Liver (tissue), 9 donors: ENCODE measurements around the gene GMEB2. TPM values are rescaled to one million over a fixed set of nuclear protein-coding genes. Genes with fewer than 3 reads are reported as not detected.

Experiments
- DNase-seq: peaks from one replicate; pipeline ENCODE4 v3.0.0-alpha.2; 2017; ENCODE audit warnings: low spot score
- H3K27ac ChIP-seq, 2 donors: one replicate each; pipeline ENCODE4 v1.7.0; 2013; ENCODE audit warnings: inconsistent platforms in 2 of 2, low read length in 2 of 2, control low read depth in 1 of 2, low read depth in 1 of 2, mild to moderate bottlenecking in 1 of 2
- H3K27me3 ChIP-seq, 4 donors: one replicate each; pipeline versions ENCODE4 v1.6.1 to v1.7.0; 2013; ENCODE audit warnings: low read length in 3 of 4, inconsistent platforms in 1 of 4, mild to moderate bottlenecking in 1 of 4, moderate library complexity in 1 of 4; ENCODE audit not compliant: control insufficient read depth in 4 of 4, insufficient read depth in 4 of 4
- H3K36me3 ChIP-seq, 4 donors: one replicate each; pipeline versions ENCODE4 v1.6.1 to v1.7.0; 2013; ENCODE audit warnings: low read length in 3 of 4, mild to moderate bottlenecking in 3 of 4, low read depth in 1 of 4, moderate library complexity in 1 of 4; ENCODE audit not compliant: control insufficient read depth in 4 of 4, insufficient read depth in 3 of 4
- H3K4me1 ChIP-seq, 4 donors: one replicate each; pipeline versions ENCODE4 v1.6.1 to v1.7.0; 2013; ENCODE audit warnings: low read length in 3 of 4, mild to moderate bottlenecking in 3 of 4, moderate library complexity in 1 of 4; ENCODE audit not compliant: control insufficient read depth in 4 of 4, insufficient read depth in 4 of 4
- H3K4me3 ChIP-seq, 3 donors: one replicate each; pipeline versions ENCODE4 v1.6.1 to v1.7.0; 2013; ENCODE audit warnings: low read length in 3 of 3, control low read depth in 1 of 3, low read depth in 1 of 3, mild to moderate bottlenecking in 1 of 3
- H3K9ac ChIP-seq, 2 donors: one replicate each; pipeline ENCODE4 v1.7.0; 2013; ENCODE audit warnings: low read length in 2 of 2, mild to moderate bottlenecking in 2 of 2, moderate library complexity in 2 of 2, control low read depth in 1 of 2, low read depth in 1 of 2
- H3K9me3 ChIP-seq, 4 donors: one replicate each; pipeline versions ENCODE4 v1.6.1 to v1.7.0; 2013; ENCODE audit warnings: low read length in 3 of 4; ENCODE audit not compliant: control insufficient read depth in 4 of 4
- CTCF ChIP-seq: fragments of 150-350 bp; IDR thresholded peaks from 2 replicates; pipeline ENCODE4 v1.5.1; 2017; ENCODE audit warnings: improper control_type of control experiment, low read depth, low read length; ENCODE audit not compliant: missing input control
- EGR1 ChIP-seq, 2 donors: IDR thresholded peaks; 2 replicates each; pipeline ENCODE4 v1.6.1; 2016 to 2018; ENCODE audit warnings: antibody characterized with exemption in 2 of 2, low read depth in 2 of 2
- FOXA1 ChIP-seq: IDR thresholded peaks from 2 replicates; pipeline ENCODE4 v1.6.1; 2016; ENCODE audit warnings: antibody characterized with exemption
- FOXA2 ChIP-seq: IDR thresholded peaks from 2 replicates; pipeline ENCODE4 v1.6.1; 2016; ENCODE audit warnings: antibody characterized with exemption
- GABPA ChIP-seq, 2 donors: IDR thresholded peaks in 1 of 2; conservative IDR thresholded peaks in 1 of 2; 2 replicates each; pipeline ENCODE4 v1.6.1; 2016; ENCODE audit warnings: antibody characterized with exemption in 2 of 2, mild to moderate bottlenecking in 1 of 2, moderate library complexity in 1 of 2
- HNF4A ChIP-seq, 2 donors: conservative IDR thresholded peaks; 2 replicates each; pipeline ENCODE4 v1.6.1; 2016; ENCODE audit warnings: antibody characterized with exemption in 2 of 2, mild to moderate bottlenecking in 2 of 2
- HNF4G ChIP-seq: IDR thresholded peaks from 2 replicates; pipeline ENCODE4 v1.6.1; 2016; ENCODE audit warnings: antibody characterized with exemption
- JUND ChIP-seq, 2 donors: IDR thresholded peaks; 2 replicates each; pipeline ENCODE4 v1.6.1; 2016; ENCODE audit warnings: antibody characterized with exemption in 2 of 2
- NR2F2 ChIP-seq: IDR thresholded peaks from 2 replicates; pipeline ENCODE4 v1.6.1; 2016; ENCODE audit warnings: antibody characterized with exemption
- RAD21 ChIP-seq, 2 donors: IDR thresholded peaks; 2 replicates each; pipeline ENCODE4 v1.6.1; 2016; ENCODE audit warnings: antibody characterized with exemption in 2 of 2, mild to moderate bottlenecking in 2 of 2
- REST ChIP-seq: IDR thresholded peaks from 2 replicates; pipeline ENCODE4 v1.6.1; 2016; ENCODE audit warnings: antibody characterized with exemption, mild to moderate bottlenecking
- RXRA ChIP-seq, 2 donors: IDR thresholded peaks; 2 replicates each; pipeline ENCODE4 v1.6.1; 2017 to 2018; ENCODE audit warnings: antibody characterized with exemption in 2 of 2, mild to moderate bottlenecking in 1 of 2
- SP1 ChIP-seq: IDR thresholded peaks from 2 replicates; pipeline ENCODE4 v1.6.1; 2018; ENCODE audit warnings: antibody characterized with exemption, mild to moderate bottlenecking
- TAF1 ChIP-seq: conservative IDR thresholded peaks from 2 replicates; pipeline ENCODE4 v1.6.1; 2016; ENCODE audit warnings: antibody characterized with exemption, mild to moderate bottlenecking
- YY1 ChIP-seq: IDR thresholded peaks from 2 replicates; pipeline ENCODE4 v1.6.1; 2016; ENCODE audit warnings: antibody characterized with exemption, mild to moderate bottlenecking
- ZBTB33 ChIP-seq: IDR thresholded peaks from 2 replicates; pipeline ENCODE4 v1.6.1; 2016; ENCODE audit warnings: antibody characterized with exemption
- WGBS: extraction: QIAGEN DNeasy Blood & Tissue Kit; methylation state at CpG from one replicate; pipeline ENCODE4 v1.1.7; 2013; 5-methylcytosine and 5-hydroxymethylcytosine counted together
- polyA plus RNA-seq, 2 donors: library from polyadenylated mRNA; stranded (reverse) in 1 of 2; unstranded in 1 of 2; fragments of 200-250 nt in 1 of 2; fragments of >200 nt in 1 of 2; fragmentation: Nextera tagmentation in 1 of 2; extraction: Ambion mirVana in 1 of 2; gene quantifications; one replicate each; pipeline versions ENCODE4 v1.2.1 to v1.2.3, GENCODE V29; 2013 to 2015
- total RNA-seq, 2 donors: library from RNA; depleted of rRNA; stranded (reverse); fragments of >200 nt; gene quantifications; one replicate each; pipeline ENCODE4 v1.2.3, GENCODE V29; 2014
- TF ChIP-seq, protein P1 (sequence below): IDR thresholded peaks from 2 replicates; pipeline ENCODE4 v1.6.1; 2016; ENCODE audit warnings: antibody characterized with exemption
- TF ChIP-seq, protein P2 (sequence below): IDR thresholded peaks from 2 replicates; pipeline ENCODE4 v1.6.1; 2016; ENCODE audit warnings: antibody characterized with exemption
- donor health status: healthy.
- donor health status: healthy.
- donor health status: healthy.
- donor health status: healthy.
- donor health status: healthy.

Gene GMEB2
- total and polyA plus RNA-seq, 4 donors, result 1.3 to 8.6 (median 5.3) TPM

DNA sequence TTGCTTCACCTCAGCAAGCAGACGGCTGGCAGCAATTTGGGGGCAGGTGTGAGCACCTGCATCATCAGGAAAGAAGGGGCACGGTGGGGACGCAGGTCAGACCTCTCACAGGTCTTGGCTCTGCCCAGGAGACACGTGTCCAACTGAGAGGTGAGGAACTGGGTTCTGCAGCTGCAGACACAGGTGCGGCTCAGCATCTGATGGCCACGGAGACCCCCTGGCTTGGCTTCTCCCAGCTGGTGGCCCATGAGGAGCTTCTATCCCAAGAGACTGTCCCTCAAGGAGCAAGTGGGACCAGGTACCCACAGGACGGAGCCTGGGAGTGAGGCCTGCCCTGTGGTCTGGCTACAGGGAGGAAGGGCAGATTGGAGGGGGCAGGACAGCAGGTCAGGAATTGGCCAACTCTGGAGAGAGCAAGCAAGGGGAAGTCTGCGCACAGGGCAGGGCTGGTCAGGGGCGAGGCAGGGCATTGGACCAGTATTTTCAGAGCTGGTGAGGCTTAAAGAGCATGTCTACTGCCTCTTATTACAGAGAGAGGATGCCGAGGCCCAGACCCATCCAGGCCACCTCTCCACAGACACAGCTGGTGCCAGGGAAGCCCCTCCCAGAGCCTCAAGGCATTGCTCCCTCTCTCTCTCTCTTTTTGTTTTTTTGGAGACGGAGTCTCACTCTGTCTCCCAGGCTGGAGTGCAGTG lies 22.1 kb upstream of the GMEB2 start:
- 80% methylated on average over 11 of the region's 11 CpGs for WGBS
- no peak overlapping the region for H3K4me3 ChIP-seq
- H3K9ac ChIP-seq, result no peak overlapping the region
- no peak for TF ChIP-seq EGR1 (IDR thresholded peaks at IDR 0.05; ENCODE audit: low read depth in 2 of 2)
- TF ChIP-seq CTCF, result no peak
- TF ChIP-seq TAF1, result no peak
- no peak for TF ChIP-seq GABPA (IDR thresholded peaks at IDR 0.05 in 1 of 2, conservative IDR thresholded peaks at IDR 0.05 in 1 of 2)
- no peak overlapping the region for H3K27ac ChIP-seq
- H3K4me1 ChIP-seq, result peaks cover 0 to 17% (median 6%) of the 10 kb centered on the region in 4 donors
- no peaks in the 10 kb centered on the region for H3K9me3 ChIP-seq
- no peaks in the 10 kb centered on the region for H3K36me3 ChIP-seq
- no peak for DNase-seq
- peaks cover 0 to 4% (median 0%) of the 10 kb centered on the region in 4 donors for H3K27me3 ChIP-seq

DNA sequence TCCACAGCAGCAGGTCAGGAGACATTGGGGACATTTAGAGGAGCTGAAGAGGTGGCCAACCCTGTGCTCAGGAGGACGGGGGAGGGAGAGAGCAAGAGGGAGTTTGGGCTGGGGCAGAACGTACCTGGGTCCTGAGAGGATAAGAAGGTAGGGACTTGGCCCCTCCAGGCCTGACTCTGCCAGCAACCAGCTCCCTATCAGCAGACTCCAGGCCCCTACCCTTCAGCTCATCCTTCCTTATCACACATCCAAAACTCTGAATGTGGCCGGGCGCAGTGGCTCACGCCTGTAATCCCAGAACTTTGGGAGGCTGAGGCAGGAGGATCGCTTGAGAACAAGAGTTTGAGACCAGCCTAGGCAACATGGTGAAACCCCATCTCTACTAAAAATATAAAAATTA lies 21.3 kb upstream of the GMEB2 start:
- Histone ChIP-seq H3K36me3 (no peaks in the 10 kb centered on the region), H3K9ac (no peak overlapping the region), H3K27ac (no peak overlapping the region), H3K4me1 (peaks cover 0 to 13% (median 6%) of the 10 kb centered on the region in 4 donors), H3K4me3 (no peak overlapping the region), H3K9me3 (no peaks in the 10 kb centered on the region), H3K27me3 (peaks cover 0 to 4% (median 0%) of the 10 kb centered on the region in 4 donors)
- TF ChIP-seq REST (no peak), TAF1 (no peak), EGR1 (IDR thresholded peaks at IDR 0.05; ENCODE audit: low read depth in 2 of 2) (no peak), FOXA2 (no peak), GABPA (IDR thresholded peaks at IDR 0.05 in 1 of 2, conservative IDR thresholded peaks at IDR 0.05 in 1 of 2) (no peak), JUND (IDR thresholded peaks at IDR 0.05) (no peak), SP1 (no peak), CTCF (no peak), HNF4G (no peak), NR2F2 (no peak), YY1 (no peak), RXRA (IDR thresholded peaks at IDR 0.05) (no peak), ZBTB33 (no peak), RAD21 (IDR thresholded peaks at IDR 0.05) (no peak), FOXA1 (no peak), HNF4A (conservative IDR thresholded peaks at IDR 0.05) (no peak)
- TF ChIP-seq, protein P1, sequence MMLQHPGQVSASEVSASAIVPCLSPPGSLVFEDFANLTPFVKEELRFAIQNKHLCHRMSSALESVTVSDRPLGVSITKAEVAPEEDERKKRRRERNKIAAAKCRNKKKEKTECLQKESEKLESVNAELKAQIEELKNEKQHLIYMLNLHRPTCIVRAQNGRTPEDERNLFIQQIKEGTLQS, result no peak
- TF ChIP-seq, protein P2, sequence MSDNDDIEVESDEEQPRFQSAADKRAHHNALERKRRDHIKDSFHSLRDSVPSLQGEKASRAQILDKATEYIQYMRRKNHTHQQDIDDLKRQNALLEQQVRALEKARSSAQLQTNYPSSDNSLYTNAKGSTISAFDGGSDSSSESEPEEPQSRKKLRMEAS, result no peak
- no peak for DNase-seq
- WGBS, result 93% methylated on average over 6 of the region's 6 CpGs
